Vagina (tissue), 2 donors: ENCODE measurements around the gene APOL1. TPM values are rescaled to one million over a fixed set of nuclear protein-coding genes. Genes with fewer than 3 reads are reported as not detected.

Source experiments
- DNase-seq, 2 donors: peaks; one replicate each; pipeline ENCODE4 v3.0.0-alpha.2; 2017; ENCODE audit errors: extremely low spot score in 2 of 2
- H3K27ac ChIP-seq: fragments of 200-600 bp; sonication (generic); one replicate; pipeline ENCODE4 v1.5.1; 2019
- H3K27me3 ChIP-seq: fragments of 200-600 bp; sonication (generic); one replicate; pipeline ENCODE4 v1.5.1; 2019
- H3K36me3 ChIP-seq, 2 donors: fragments of 200-600 bp; sonication (generic); one replicate each; pipeline ENCODE4 v1.5.1; 2017 to 2019
- H3K4me1 ChIP-seq: fragments of 200-600 bp; sonication (generic); one replicate; pipeline ENCODE4 v1.5.1; 2019
- H3K4me3 ChIP-seq, 2 donors: fragments of 200-600 bp; sonication (generic); 1 replicate in 1 of 2; 2 replicates in 1 of 2; pipeline ENCODE4 v1.5.1; 2016 to 2019
- H3K9me3 ChIP-seq: fragments of 200-600 bp; sonication (generic); one replicate; pipeline ENCODE4 v1.5.1; 2019
- POLR2A ChIP-seq, 2 donors: fragments of 450-650 bp; IDR thresholded peaks; one replicate each; pipeline ENCODE4 v1.6.1; 2017; ENCODE audit warnings: antibody characterized with exemption in 2 of 2, mild to moderate bottlenecking in 2 of 2, moderate library complexity in 2 of 2
- POLR2AphosphoS5 ChIP-seq, 2 donors: sonication (generic); formaldehyde crosslinking; IDR thresholded peaks; one replicate each; pipeline ENCODE4 v1.9.0; 2017; ENCODE audit warnings: antibody characterized with exemption in 2 of 2, mild to moderate bottlenecking in 2 of 2, low read depth in 1 of 2; ENCODE audit not compliant: insufficient read depth in 1 of 2
- intact Hi-C: fragments of 100-400 bp; cut with DNase I; formaldehyde crosslinking; loops from one replicate; pipeline ENCODE4 v1.15.1; 2023
- microRNA-seq: library from miRNA; unstranded; fragments of <30 nt; microRNA quantifications from one replicate; pipeline ENCODE4, GENCODE V29; 2017; ENCODE audit warnings: borderline number of aligned reads, borderline replicate concordance
- small RNA-seq: library from RNA; depleted of rRNA; stranded (forward); fragments of <200 nt; gene quantifications from one replicate; pipeline ENCODE3, GENCODE V24; 2016
- total RNA-seq: library from RNA; depleted of rRNA; stranded (reverse); fragments of >200 nt; gene quantifications from one replicate; pipeline ENCODE4 v1.2.3, GENCODE V29; 2016
- TF ChIP-seq, protein P1 (sequence below), 3 experiments: fragments of 450-650 bp in 2 of 3; fragments of 200-600 bp in 1 of 3; sonication (generic) in 1 of 3; IDR thresholded peaks; one replicate each; pipeline ENCODE4 v1.5.1; 2017 to 2019; ENCODE audit warnings: antibody characterized with exemption in 3 of 3, mild to moderate bottlenecking in 2 of 3, moderate library complexity in 2 of 3

APOL1 gene
- total RNA-seq, 1 donor from 2014 or later, result 28.5 TPM

- Histone ChIP-seq H3K4me3 (no peak overlapping the region), H3K9me3 (no peaks in the 10 kb centered on the region), H3K27ac (no peak overlapping the region), H3K36me3 (peaks cover 4 to 91% of the 10 kb centered on the region in 2 donors), H3K4me1 (no peaks in the 10 kb centered on the region), H3K27me3 (no peaks in the 10 kb centered on the region)
- intact Hi-C loops, result no loop called here
- TF ChIP-seq POLR2A (IDR thresholded peaks at IDR 0.05) (no peak), POLR2AphosphoS5 (IDR thresholded peaks at IDR 0.05; ENCODE audit: insufficient read depth in 1 of 2, low read depth in 1 of 2) (no peak)
- TF ChIP-seq, protein P1, sequence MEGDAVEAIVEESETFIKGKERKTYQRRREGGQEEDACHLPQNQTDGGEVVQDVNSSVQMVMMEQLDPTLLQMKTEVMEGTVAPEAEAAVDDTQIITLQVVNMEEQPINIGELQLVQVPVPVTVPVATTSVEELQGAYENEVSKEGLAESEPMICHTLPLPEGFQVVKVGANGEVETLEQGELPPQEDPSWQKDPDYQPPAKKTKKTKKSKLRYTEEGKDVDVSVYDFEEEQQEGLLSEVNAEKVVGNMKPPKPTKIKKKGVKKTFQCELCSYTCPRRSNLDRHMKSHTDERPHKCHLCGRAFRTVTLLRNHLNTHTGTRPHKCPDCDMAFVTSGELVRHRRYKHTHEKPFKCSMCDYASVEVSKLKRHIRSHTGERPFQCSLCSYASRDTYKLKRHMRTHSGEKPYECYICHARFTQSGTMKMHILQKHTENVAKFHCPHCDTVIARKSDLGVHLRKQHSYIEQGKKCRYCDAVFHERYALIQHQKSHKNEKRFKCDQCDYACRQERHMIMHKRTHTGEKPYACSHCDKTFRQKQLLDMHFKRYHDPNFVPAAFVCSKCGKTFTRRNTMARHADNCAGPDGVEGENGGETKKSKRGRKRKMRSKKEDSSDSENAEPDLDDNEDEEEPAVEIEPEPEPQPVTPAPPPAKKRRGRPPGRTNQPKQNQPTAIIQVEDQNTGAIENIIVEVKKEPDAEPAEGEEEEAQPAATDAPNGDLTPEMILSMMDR (IDR thresholded peaks at IDR 0.05), result no peak
- DNase-seq, result no peak
These were observed 58.6 kb downstream of the APOL1 start for GRCh38 chr22:36311386-36312085.

GRCh38 chr22:36315325-36315724, 62.4 kb downstream of the APOL1 start:
- Histone ChIP-seq H3K27ac (no peak overlapping the region), H3K4me1 (no peaks in the 10 kb centered on the region), H3K9me3 (no peaks in the 10 kb centered on the region), H3K4me3 (no peak overlapping the region), H3K27me3 (no peaks in the 10 kb centered on the region), H3K36me3 (peaks cover 7 to 95% of the 10 kb centered on the region in 2 donors)
- intact Hi-C loops, result no loop called here
- DNase-seq, result no peak
- TF ChIP-seq POLR2AphosphoS5 (IDR thresholded peaks at IDR 0.05; ENCODE audit: insufficient read depth in 1 of 2, low read depth in 1 of 2), result no peak
- TF ChIP-seq POLR2A (IDR thresholded peaks at IDR 0.05), result no peak
- TF ChIP-seq, protein P1 (IDR thresholded peaks at IDR 0.05), result no peak

- H3K36me3 ChIP-seq, result peaks cover 3 to 95% of the 10 kb centered on the region in 2 donors
- DNase-seq, result no peak
- no peak overlapping the region for H3K27ac ChIP-seq
- no peak overlapping the region for H3K4me3 ChIP-seq
- TF ChIP-seq POLR2AphosphoS5 (IDR thresholded peaks at IDR 0.05; ENCODE audit: insufficient read depth in 1 of 2, low read depth in 1 of 2) (no peak), POLR2A (IDR thresholded peaks at IDR 0.05) (no peak)
- TF ChIP-seq, protein P1 (IDR thresholded peaks at IDR 0.05), result no peak
- no peaks in the 10 kb centered on the region for H3K9me3 ChIP-seq
- H3K4me1 ChIP-seq, result no peaks in the 10 kb centered on the region
- H3K27me3 ChIP-seq, result no peaks in the 10 kb centered on the region
- intact Hi-C loops, result no loop called here
These were observed 63.5 kb downstream of the APOL1 start for GRCh38 chr22:36316419-36316818.

Small RNAs within 50 kb of the gene (microRNA-seq; reads per million reads assigned to microRNA genes)
- not detected for gene MIR6819

Small RNAs within 50 kb of the gene (small RNA-seq; reads per million reads assigned to genes)
- gene MIR6819, result not detected

Other genes with a start within 250 kb of the APOL1 start
- gene RBFOX2, start 224.3 kb upstream of the APOL1 start, total RNA-seq, result 70.0 TPM
- 48.9 TPM for gene APOL3, start 92.4 kb upstream of the APOL1 start, total RNA-seq
- gene APOL4, start 51.3 kb upstream of the APOL1 start, total RNA-seq, result 4.2 TPM
- 63.8 TPM for gene APOL2, start 13.6 kb upstream of the APOL1 start, total RNA-seq
- gene MYH9, start 134.8 kb downstream of the APOL1 start, total RNA-seq, result 333 TPM
- 46.9 TPM for gene TXN2, start 228.5 kb downstream of the APOL1 start, total RNA-seq